H9 (cell line): ENCODE measurements around the gene USP3. TPM values are rescaled to one million over a fixed set of nuclear protein-coding genes. Genes with fewer than 3 reads are reported as not detected.

Experiments
- DNase-seq: peaks from one replicate; pipeline ENCODE4 v3.0.0-alpha.2; 2017
- H2AFZ ChIP-seq: one replicate; pipeline ENCODE4 v1.6.1; 2013; ENCODE audit warnings: mild to moderate bottlenecking, low read length, control low read depth, moderate library complexity
- H2AK5ac ChIP-seq: 2 replicates; pipeline ENCODE4 v1.6.1; 2013; ENCODE audit warnings: low read length, control low read depth, mixed read lengths; ENCODE audit not compliant: insufficient read length
- H2BK120ac ChIP-seq: one replicate; pipeline ENCODE4 v1.6.1; 2013; ENCODE audit warnings: low read depth, mild to moderate bottlenecking, low read length, control low read depth, inconsistent platforms; ENCODE audit not compliant: poor library complexity, severe bottlenecking
- H2BK12ac ChIP-seq: 2 replicates; pipeline ENCODE4 v1.6.1; 2013; ENCODE audit warnings: low read length, control low read depth, mixed read lengths, low read depth; ENCODE audit not compliant: insufficient read length
- H2BK15ac ChIP-seq: 2 replicates; pipeline ENCODE4 v1.6.1; 2013; ENCODE audit warnings: low read depth, low read length, control low read depth
- H2BK20ac ChIP-seq: one replicate; pipeline ENCODE4 v1.6.1; 2013; ENCODE audit warnings: low read depth, mild to moderate bottlenecking, low read length, control low read depth, inconsistent platforms; ENCODE audit not compliant: poor library complexity, severe bottlenecking
- H2BK5ac ChIP-seq: 2 replicates; pipeline ENCODE4 v1.6.1; 2013; ENCODE audit warnings: low read length, control low read depth, mixed read lengths; ENCODE audit not compliant: insufficient read length
- H3K14ac ChIP-seq: 2 replicates; pipeline ENCODE4 v1.6.1; 2013; ENCODE audit warnings: low read length, control low read depth; ENCODE audit not compliant: insufficient read depth
- H3K18ac ChIP-seq: 2 replicates; pipeline ENCODE4 v1.6.1; 2013; ENCODE audit warnings: low read depth, mild to moderate bottlenecking, mixed read lengths, low read length, control low read depth; ENCODE audit not compliant: insufficient read length
- H3K23ac ChIP-seq: 2 replicates; pipeline ENCODE4 v1.6.1; 2013; ENCODE audit warnings: low read length, control low read depth, mixed read lengths, low read depth; ENCODE audit not compliant: insufficient read length
- H3K23me2 ChIP-seq: 2 replicates; pipeline ENCODE4 v1.6.1; 2013; ENCODE audit warnings: low read depth, mild to moderate bottlenecking, mixed read lengths, low read length, control low read depth; ENCODE audit not compliant: insufficient read length, poor library complexity, severe bottlenecking
- H3K27ac ChIP-seq: 2 replicates; pipeline ENCODE4 v1.5.1; 2013; ENCODE audit warnings: low read length, control low read depth, mixed read lengths, low read depth; ENCODE audit not compliant: insufficient read length
- H3K27me3 ChIP-seq: 2 replicates; pipeline ENCODE4 v1.6.1; 2013; ENCODE audit warnings: low read length, control low read depth, inconsistent platforms; ENCODE audit not compliant: insufficient read depth
- H3K4ac ChIP-seq: 2 replicates; pipeline ENCODE4 v1.6.1; 2013; ENCODE audit warnings: low read depth, mild to moderate bottlenecking, control low read depth, inconsistent platforms, low read length, moderate library complexity
- H3K4me1 ChIP-seq: 2 replicates; pipeline ENCODE4 v1.6.1; 2013; ENCODE audit warnings: low read length, control low read depth, inconsistent platforms; ENCODE audit not compliant: insufficient read depth
- H3K4me2 ChIP-seq: 2 replicates; pipeline ENCODE4 v1.6.1; 2013; ENCODE audit warnings: low read length, control low read depth, mixed read lengths; ENCODE audit not compliant: insufficient read length, insufficient read depth
- H3K56ac ChIP-seq: 2 replicates; pipeline ENCODE4 v1.6.1; 2013; ENCODE audit warnings: low read depth, mild to moderate bottlenecking, mixed read lengths, low read length, control low read depth; ENCODE audit not compliant: insufficient read length
- H3K79me1 ChIP-seq: 2 replicates; pipeline ENCODE4 v1.6.1; 2013; ENCODE audit warnings: low read depth, mild to moderate bottlenecking, moderate library complexity, low read length, control low read depth, inconsistent platforms; ENCODE audit not compliant: insufficient read depth, poor library complexity, severe bottlenecking
- H3K79me2 ChIP-seq: 2 replicates; pipeline ENCODE4 v1.6.1; 2013; ENCODE audit warnings: low read length, control low read depth, inconsistent platforms; ENCODE audit not compliant: insufficient read depth
- H3K9ac ChIP-seq: 2 replicates; pipeline ENCODE4 v1.6.1; 2013; ENCODE audit warnings: low read length, control low read depth, mixed read lengths; ENCODE audit not compliant: insufficient read length; ENCODE audit errors: extremely low read depth
- H3K9me3 ChIP-seq: one replicate; pipeline ENCODE4 v1.6.1; 2013; ENCODE audit warnings: low read depth, low read length, inconsistent platforms; ENCODE audit not compliant: control insufficient read depth
- H3T11ph ChIP-seq: one replicate; pipeline ENCODE4 v1.6.1; 2013; ENCODE audit warnings: mild to moderate bottlenecking, low read length, control low read depth, inconsistent platforms
- H4K20me1 ChIP-seq: one replicate; pipeline ENCODE4 v1.6.1; 2013; ENCODE audit not compliant: control insufficient read depth, insufficient read length, insufficient read depth
- H4K5ac ChIP-seq: 2 replicates; pipeline ENCODE4 v1.6.1; 2013; ENCODE audit warnings: low read depth, mild to moderate bottlenecking, mixed read lengths, low read length, control low read depth; ENCODE audit not compliant: insufficient read length
- H4K8ac ChIP-seq: replicated peaks from 2 replicates; pipeline ENCODE4 v1.6.1; 2013; ENCODE audit warnings: low read length, control low read depth, mixed read lengths, low read depth; ENCODE audit not compliant: insufficient read length
- H4K91ac ChIP-seq: 2 replicates; pipeline ENCODE4 v1.6.1; 2013; ENCODE audit warnings: low read depth, mild to moderate bottlenecking, moderate library complexity, mixed read lengths, low read length, control low read depth; ENCODE audit not compliant: insufficient read length
- H3K27ac Mint-ChIP-seq, 3 experiments: 2 replicates in 2 of 3; 3 replicates in 1 of 3; pipeline ENCODE4 v1.8.0; 2020 to 2021; ENCODE audit warnings: mixed read lengths in 3 of 3, mild to moderate bottlenecking in 1 of 3, moderate library complexity in 1 of 3
- H3K27me3 Mint-ChIP-seq: 2 replicates; pipeline ENCODE4 v1.8.0; 2021; ENCODE audit warnings: low read depth, mild to moderate bottlenecking, moderate library complexity, mixed read lengths
- H3K36me3 Mint-ChIP-seq, 3 experiments: 2 replicates in 2 of 3; 3 replicates in 1 of 3; pipeline ENCODE4 v1.8.0; 2020 to 2021; ENCODE audit warnings: low read depth in 3 of 3, mixed read lengths in 3 of 3; ENCODE audit not compliant: insufficient read depth in 1 of 3
- H3K4me1 Mint-ChIP-seq, 2 experiments: 2 replicates each; pipeline ENCODE4 v1.8.0; 2020; ENCODE audit warnings: mixed read lengths in 2 of 2
- H3K4me3 Mint-ChIP-seq, 2 experiments: 2 replicates in 1 of 2; 3 replicates in 1 of 2; pipeline ENCODE4 v1.8.0; 2020 to 2021; ENCODE audit warnings: mild to moderate bottlenecking in 2 of 2, mixed read lengths in 2 of 2, moderate library complexity in 1 of 2
- H3K9me3 Mint-ChIP-seq, 2 experiments: 2 replicates in 1 of 2; 3 replicates in 1 of 2; pipeline ENCODE4 v1.8.0; 2020; ENCODE audit warnings: mild to moderate bottlenecking in 2 of 2, mixed read lengths in 2 of 2, moderate library complexity in 1 of 2
- WGBS: extraction: QIAGEN DNeasy Blood & Tissue Kit; methylation state at CpG from one replicate; pipeline ENCODE4 v1.1.7; 2013; ENCODE audit warnings: missing lambda C conversion rate, low lambda C conversion rate, mixed read lengths; ENCODE audit not compliant: insufficient read length; ENCODE audit errors: extremely low coverage; 5-methylcytosine and 5-hydroxymethylcytosine counted together
- total RNA-seq: library from RNA; stranded (reverse); gene quantifications from 2 replicates; pipeline ENCODE4 v1.2.1, GENCODE V29; 2021
- TF ChIP-seq, protein P1 (sequence below): fragments of 200-600 bp; sonication (generic); conservative IDR thresholded peaks from 3 replicates; pipeline ENCODE4 v1.8.0; 2021; ENCODE audit warnings: antibody characterized with exemption, mild to moderate bottlenecking

Gene USP3
- total RNA-seq, 1 experiment from 2014 or later = 14.2 TPM

DNA sequence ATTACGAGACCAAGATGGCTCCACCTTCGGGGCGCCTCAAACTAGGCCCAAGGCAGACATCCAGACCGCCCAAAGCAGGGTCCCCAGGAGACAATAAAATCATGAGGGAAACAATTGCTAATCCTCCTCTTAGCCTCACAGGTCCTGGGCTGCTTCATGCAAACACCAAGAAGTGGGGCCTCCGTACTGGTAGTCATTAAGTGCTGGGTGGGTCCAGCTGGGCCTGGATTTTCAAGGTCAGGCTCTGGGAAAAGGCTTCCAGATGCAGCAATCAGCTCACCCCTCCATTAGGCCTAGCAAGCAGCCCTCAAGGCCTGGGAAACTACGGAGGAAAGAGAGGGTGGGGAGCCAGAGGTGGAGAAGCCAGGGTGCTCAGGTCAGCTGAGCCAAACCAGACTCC lies 93.4 kb downstream of the USP3 start:
- no peak overlapping the region for H4K5ac ChIP-seq
- no peaks in the 10 kb centered on the region for H4K20me1 ChIP-seq
- no peaks in the 10 kb centered on the region for H3K79me1 ChIP-seq
- no peak overlapping the region for H2BK12ac ChIP-seq
- H3K27me3 ChIP-seq = peaks cover 3% of the 10 kb centered on the region; the same call in 1 of the 2 replicates
- no peak overlapping the region for H3T11ph ChIP-seq
- H3K56ac ChIP-seq = no peak overlapping the region
- H2BK5ac ChIP-seq = no peak overlapping the region
- H4K91ac ChIP-seq = no peak overlapping the region
- H2AK5ac ChIP-seq = no peak overlapping the region
- no peaks in the 10 kb centered on the region for H3K9me3 Mint-ChIP-seq
- DNase-seq = no peak
- no peak overlapping the region for H4K8ac ChIP-seq
- H3K4me3 Mint-ChIP-seq = no peak overlapping the region
- no CpG with 5 or more reads among the region's 6 CpGs for WGBS
- no peak overlapping the region; the same call in 1 of the 2 replicates for H3K14ac ChIP-seq
- no peak overlapping the region for H3K9ac ChIP-seq
- H2BK120ac ChIP-seq = no peak overlapping the region
- H3K23me2 ChIP-seq = peaks cover 11% of the 10 kb centered on the region
- H3K27me3 Mint-ChIP-seq = peaks cover 29% of the 10 kb centered on the region
- H3K27ac Mint-ChIP-seq = no peak overlapping the region
- TF ChIP-seq, protein P1, sequence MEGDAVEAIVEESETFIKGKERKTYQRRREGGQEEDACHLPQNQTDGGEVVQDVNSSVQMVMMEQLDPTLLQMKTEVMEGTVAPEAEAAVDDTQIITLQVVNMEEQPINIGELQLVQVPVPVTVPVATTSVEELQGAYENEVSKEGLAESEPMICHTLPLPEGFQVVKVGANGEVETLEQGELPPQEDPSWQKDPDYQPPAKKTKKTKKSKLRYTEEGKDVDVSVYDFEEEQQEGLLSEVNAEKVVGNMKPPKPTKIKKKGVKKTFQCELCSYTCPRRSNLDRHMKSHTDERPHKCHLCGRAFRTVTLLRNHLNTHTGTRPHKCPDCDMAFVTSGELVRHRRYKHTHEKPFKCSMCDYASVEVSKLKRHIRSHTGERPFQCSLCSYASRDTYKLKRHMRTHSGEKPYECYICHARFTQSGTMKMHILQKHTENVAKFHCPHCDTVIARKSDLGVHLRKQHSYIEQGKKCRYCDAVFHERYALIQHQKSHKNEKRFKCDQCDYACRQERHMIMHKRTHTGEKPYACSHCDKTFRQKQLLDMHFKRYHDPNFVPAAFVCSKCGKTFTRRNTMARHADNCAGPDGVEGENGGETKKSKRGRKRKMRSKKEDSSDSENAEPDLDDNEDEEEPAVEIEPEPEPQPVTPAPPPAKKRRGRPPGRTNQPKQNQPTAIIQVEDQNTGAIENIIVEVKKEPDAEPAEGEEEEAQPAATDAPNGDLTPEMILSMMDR = no peak
- no peak overlapping the region for H3K4me2 ChIP-seq
- no peak overlapping the region for H3K4ac ChIP-seq
- H3K27ac ChIP-seq = no peak overlapping the region
- no peak overlapping the region for H2BK15ac ChIP-seq
- peaks cover 25 to 44% of the 10 kb centered on the region in 2 experiments for H3K4me1 Mint-ChIP-seq
- no peaks in the 10 kb centered on the region; the same call in 1 of the 2 replicates for H3K4me1 ChIP-seq
- H3K79me2 ChIP-seq = no peaks in the 10 kb centered on the region
- no peaks in the 10 kb centered on the region for H3K9me3 ChIP-seq
- H2AFZ ChIP-seq = no peak overlapping the region
- H2BK20ac ChIP-seq = no peak overlapping the region
- H3K36me3 Mint-ChIP-seq = peaks cover 0 to 2% (median 0%) of the 10 kb centered on the region in 3 experiments; a peak in 3 of 7 replicates
- H3K18ac ChIP-seq = no peak overlapping the region
- H3K23ac ChIP-seq = no peak overlapping the region
